Measurements from ENCODE around the gene TOR1A.

The TOR1A gene

GRCh38 chr9:129823935-129824601 is at the start of gene TOR1A:
Gene TOR1A, minus strand, starts transcription at chr9:129824136. Its CDS starts 51 bp downstream, at chr9:129824085.
- Mint-ChIP-seq H3K9me3 (no peaks in the 10 kb centered on the region), H3K4me1 (peaks cover 12% of the 10 kb centered on the region), H3K27ac (peak within 1 kb of the TSS; percentile 72), H3K27me3 (ENCODE audit: low read depth, poor library complexity) (no peaks in the 10 kb centered on the region), H3K4me3 (peak within 1 kb of the TSS; percentile 87), H3K36me3 (ENCODE audit: low read depth) (peaks cover 20% of the 10 kb centered on the region)
- peak; percentile 91 for DNase-seq
- TF ChIP-seq CTCF (IDR thresholded peaks at IDR 0.05): no peak

- Mint-ChIP-seq H3K4me3 (no peak overlapping the region), H3K4me1 (peaks cover 54% of the 10 kb centered on the region)
- no peak for TF ChIP-seq CTCF (IDR thresholded peaks at IDR 0.05)
Measured at GRCh38 chr9:129871046-129871445, 47.1 kb upstream of the TOR1A start.

GRCh38 chr9:129869585-129870501 is 45.9 kb upstream of the TOR1A start:
- Mint-ChIP-seq H3K36me3 (ENCODE audit: low read depth) (peaks cover 30% of the 10 kb centered on the region), H3K27me3 (ENCODE audit: low read depth, poor library complexity) (no peaks in the 10 kb centered on the region), H3K4me1 (peaks cover 58% of the 10 kb centered on the region), H3K27ac (no peak overlapping the region), H3K4me3 (no peak overlapping the region), H3K9me3 (no peaks in the 10 kb centered on the region)
- DNase-seq: no peak
- TF ChIP-seq CTCF (IDR thresholded peaks at IDR 0.05): no peak

More at GRCh38 chr9:129871046-129871445, 47.1 kb upstream of the TOR1A start:
- peaks cover 24% of the 10 kb centered on the region for H3K36me3 Mint-ChIP-seq (ENCODE audit: low read depth)
- no peak overlapping the region for H3K27ac Mint-ChIP-seq
- H3K9me3 Mint-ChIP-seq: no peaks in the 10 kb centered on the region
- no peak for DNase-seq
- H3K27me3 Mint-ChIP-seq (ENCODE audit: low read depth, poor library complexity): no peaks in the 10 kb centered on the region

- no peak overlapping the region for H3K4me3 Mint-ChIP-seq
- H3K36me3 Mint-ChIP-seq (ENCODE audit: low read depth): peaks cover 29% of the 10 kb centered on the region
- peaks cover 57% of the 10 kb centered on the region for H3K4me1 Mint-ChIP-seq
- H3K27ac Mint-ChIP-seq: no peak overlapping the region
- no peaks in the 10 kb centered on the region for H3K27me3 Mint-ChIP-seq (ENCODE audit: low read depth, poor library complexity)
- H3K9me3 Mint-ChIP-seq: no peaks in the 10 kb centered on the region
- DNase-seq: no peak
- TF ChIP-seq CTCF (IDR thresholded peaks at IDR 0.05): no peak
Measured at GRCh38 chr9:129868872-129869486, 45.0 kb upstream of the TOR1A start.

DNA sequence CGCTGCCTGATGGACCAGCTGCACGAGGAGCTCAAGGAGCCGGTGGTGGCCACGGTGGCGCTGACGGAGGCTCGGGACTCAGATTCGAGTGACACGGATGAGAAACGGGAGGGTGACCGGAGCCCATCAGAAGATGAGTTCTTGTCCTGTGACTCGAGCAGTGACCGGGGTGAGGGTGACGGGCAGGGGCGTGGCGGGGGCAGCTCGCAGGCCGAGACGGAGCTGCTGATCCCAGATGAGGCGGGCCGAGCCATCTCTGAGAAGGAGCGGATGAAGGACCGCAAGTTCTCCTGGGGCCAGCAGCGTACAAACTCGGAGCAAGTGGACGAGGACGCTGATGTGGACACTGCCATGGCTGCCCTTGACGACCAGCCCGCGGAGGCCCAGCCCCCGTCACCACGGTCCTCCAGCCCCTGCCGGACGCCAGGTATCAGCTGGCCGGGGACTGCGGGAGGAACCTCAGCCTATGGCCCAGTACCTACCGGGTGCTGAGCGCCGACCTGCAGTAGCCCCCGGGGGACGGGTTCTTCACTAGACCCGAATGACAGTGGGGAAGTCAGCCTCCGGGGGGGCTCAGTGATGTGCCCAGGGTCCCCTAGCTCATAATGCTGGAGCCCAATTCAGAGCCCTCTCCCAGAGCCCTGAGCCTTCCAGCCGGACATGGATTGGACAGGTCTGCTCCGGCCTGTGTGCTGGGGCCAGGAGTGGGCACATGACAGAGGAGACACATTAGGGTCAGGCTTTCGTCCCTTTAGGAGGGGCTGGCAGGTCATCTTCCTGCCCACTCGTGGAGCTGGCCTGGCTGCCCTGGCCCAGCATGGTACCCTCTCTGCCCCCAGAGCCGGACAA is 44.3 kb upstream of the TOR1A start:
- no peak for TF ChIP-seq CTCF (IDR thresholded peaks at IDR 0.05)
- no peaks in the 10 kb centered on the region for H3K9me3 Mint-ChIP-seq
- H3K36me3 Mint-ChIP-seq (ENCODE audit: low read depth): peaks cover 29% of the 10 kb centered on the region
- peaks cover 56% of the 10 kb centered on the region for H3K4me1 Mint-ChIP-seq
- no peak for DNase-seq
- no peak overlapping the region for H3K27ac Mint-ChIP-seq
- H3K27me3 Mint-ChIP-seq (ENCODE audit: low read depth, poor library complexity): peaks cover 6% of the 10 kb centered on the region
- no peak overlapping the region for H3K4me3 Mint-ChIP-seq

Data from nephron progenitor cell (in vitro differentiated cells).